Measurements from ENCODE around the gene RAB42.
A peak's percentile ranks its signal among the peaks of the same experiment; 100 is the strongest.
"Not testable (repeated sequence)": the region's sequence is repeated elsewhere in the genome, so short reads cannot be mapped to it uniquely, and the experiment has no call there.

The RAB42 gene, protein sequence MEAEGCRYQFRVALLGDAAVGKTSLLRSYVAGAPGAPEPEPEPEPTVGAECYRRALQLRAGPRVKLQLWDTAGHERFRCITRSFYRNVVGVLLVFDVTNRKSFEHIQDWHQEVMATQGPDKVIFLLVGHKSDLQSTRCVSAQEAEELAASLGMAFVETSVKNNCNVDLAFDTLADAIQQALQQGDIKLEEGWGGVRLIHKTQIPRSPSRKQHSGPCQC

DNA sequence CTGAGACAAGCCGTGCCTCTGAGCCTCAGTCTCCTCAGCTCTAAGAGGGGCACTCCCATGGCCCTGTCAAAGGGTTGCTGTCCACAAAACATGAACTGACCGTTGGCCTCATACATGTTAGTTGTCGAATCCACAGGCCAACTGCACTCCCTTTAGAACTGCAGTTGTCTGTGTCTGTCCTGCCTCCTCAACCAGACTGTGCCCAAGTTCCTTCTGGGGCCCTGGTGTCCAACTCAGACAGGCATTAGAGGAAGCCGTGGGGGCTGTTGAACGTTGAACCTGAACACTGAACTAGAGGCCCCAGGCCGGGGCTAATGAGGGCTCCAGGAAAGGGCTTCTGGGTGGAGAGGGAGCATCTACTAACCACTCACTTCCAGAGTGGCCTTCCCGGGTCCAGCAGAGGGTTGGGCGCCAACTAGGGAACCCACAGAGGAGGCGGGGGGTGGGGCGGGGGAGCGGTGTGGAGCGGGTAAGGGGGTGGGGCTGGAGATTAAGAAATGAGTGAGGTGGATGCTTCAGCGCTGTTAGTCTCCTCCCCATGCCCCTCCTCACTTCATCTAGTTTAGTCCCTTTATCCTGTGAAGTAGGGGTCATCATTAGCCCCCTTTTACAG is at the start of gene RAB42:
TSS of gene RAB42 (plus strand) at position 558 of the 613 bp plus-strand sequence. CDS start 247 bp downstream, outside the sequence.
- H3K4me1 ChIP-seq (ENCODE audit: control insufficient read depth, insufficient read depth, low read length), result no peaks in the 10 kb centered on the region
- H3K27me3 ChIP-seq (ENCODE audit: control insufficient read depth, insufficient read depth, low read length), result no peaks in the 10 kb centered on the region
- H3K9ac ChIP-seq (ENCODE audit: low read length), result no peak within 1 kb of the TSS
- H3K4me3 ChIP-seq (ENCODE audit: low read length), result peak within 1 kb of the TSS; percentile 68
- H3K27ac ChIP-seq (ENCODE audit: low read depth, low read length), result no peak within 1 kb of the TSS
- no peaks in the 10 kb centered on the region for H3K36me3 ChIP-seq (ENCODE audit: control insufficient read depth, insufficient read depth, low read length)

DNA sequence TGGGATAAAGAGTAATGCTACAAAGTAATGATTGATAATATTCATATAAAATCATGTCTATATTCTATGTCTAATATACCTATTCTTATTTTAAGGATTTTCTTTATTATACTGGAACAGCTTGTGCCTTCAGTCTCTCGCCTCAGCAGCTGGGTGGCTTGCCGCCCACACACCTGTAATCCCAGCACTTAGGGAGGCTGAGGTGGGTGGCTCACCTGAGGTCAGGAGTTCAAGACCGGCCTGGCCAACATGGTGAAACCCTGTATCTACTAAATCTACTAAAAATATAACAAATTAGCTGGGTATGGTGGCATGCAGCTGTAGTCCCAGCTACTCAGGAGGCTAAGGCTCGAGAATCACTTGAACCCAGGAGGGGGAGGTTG is 46.8 kb upstream of the RAB42 start:
- Histone ChIP-seq H3K9ac (ENCODE audit: low read length) (no peak overlapping the region), H3K27me3 (ENCODE audit: control insufficient read depth, insufficient read depth, low read length) (no peaks in the 10 kb centered on the region), H3K4me1 (ENCODE audit: control insufficient read depth, insufficient read depth, low read length) (no peaks in the 10 kb centered on the region), H3K36me3 (ENCODE audit: control insufficient read depth, insufficient read depth, low read length) (no peaks in the 10 kb centered on the region), H3K4me3 (ENCODE audit: low read length) (no peak overlapping the region), H3K27ac (ENCODE audit: low read depth, low read length) (no peak overlapping the region)

DNA sequence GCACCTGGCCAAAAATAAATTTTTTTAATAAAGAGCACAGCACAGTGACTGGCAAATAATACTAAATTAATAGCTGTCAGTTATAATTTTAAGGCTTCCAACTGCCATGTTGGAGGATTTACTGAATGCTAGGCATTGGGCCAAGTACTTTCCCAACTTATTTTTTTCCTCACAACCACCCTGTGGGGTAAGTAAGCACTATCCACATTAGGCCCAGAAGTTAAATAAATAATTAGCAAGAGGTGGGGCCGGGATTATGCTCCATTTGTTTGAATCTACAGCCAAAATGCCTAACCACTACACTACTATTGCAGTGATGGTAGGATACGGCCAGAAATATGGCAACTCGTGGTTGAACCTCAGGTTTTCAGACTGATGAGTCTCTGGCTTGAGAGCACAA is 43.7 kb upstream of the RAB42 start:
- Histone ChIP-seq H3K4me3 (ENCODE audit: low read length) (no peak overlapping the region), H3K27ac (ENCODE audit: low read depth, low read length) (no peak overlapping the region), H3K36me3 (ENCODE audit: control insufficient read depth, insufficient read depth, low read length) (no peaks in the 10 kb centered on the region), H3K27me3 (ENCODE audit: control insufficient read depth, insufficient read depth, low read length) (no peaks in the 10 kb centered on the region), H3K9ac (ENCODE audit: low read length) (no peak overlapping the region), H3K4me1 (ENCODE audit: control insufficient read depth, insufficient read depth, low read length) (no peaks in the 10 kb centered on the region)

DNA sequence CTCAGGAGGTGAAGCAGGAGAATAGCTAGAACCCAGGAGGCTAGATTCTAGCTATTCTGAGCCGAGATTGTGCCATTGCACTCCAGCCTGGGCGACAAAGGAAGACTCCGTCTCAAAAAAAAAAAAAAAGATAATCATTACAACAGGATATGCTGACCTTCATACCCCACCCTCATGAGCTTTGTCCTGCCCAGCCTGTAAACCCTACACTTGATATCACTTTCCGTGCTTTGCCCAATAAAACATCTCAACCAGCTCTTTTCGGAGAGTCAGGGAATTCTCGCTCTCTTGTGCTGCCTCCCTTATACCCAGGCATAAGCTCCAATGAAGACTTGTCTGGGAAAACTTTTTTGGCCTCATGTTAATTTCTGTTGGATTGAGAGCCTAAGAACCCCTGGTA is 40.7 kb upstream of the RAB42 start:
- Histone ChIP-seq H3K36me3 (ENCODE audit: control insufficient read depth, insufficient read depth, low read length) (no peaks in the 10 kb centered on the region), H3K4me1 (ENCODE audit: control insufficient read depth, insufficient read depth, low read length) (no peaks in the 10 kb centered on the region), H3K9ac (ENCODE audit: low read length) (no peak overlapping the region), H3K27me3 (ENCODE audit: control insufficient read depth, insufficient read depth, low read length) (no peaks in the 10 kb centered on the region), H3K27ac (ENCODE audit: low read depth, low read length) (no peak overlapping the region), H3K4me3 (ENCODE audit: low read length) (no peak overlapping the region)

DNA sequence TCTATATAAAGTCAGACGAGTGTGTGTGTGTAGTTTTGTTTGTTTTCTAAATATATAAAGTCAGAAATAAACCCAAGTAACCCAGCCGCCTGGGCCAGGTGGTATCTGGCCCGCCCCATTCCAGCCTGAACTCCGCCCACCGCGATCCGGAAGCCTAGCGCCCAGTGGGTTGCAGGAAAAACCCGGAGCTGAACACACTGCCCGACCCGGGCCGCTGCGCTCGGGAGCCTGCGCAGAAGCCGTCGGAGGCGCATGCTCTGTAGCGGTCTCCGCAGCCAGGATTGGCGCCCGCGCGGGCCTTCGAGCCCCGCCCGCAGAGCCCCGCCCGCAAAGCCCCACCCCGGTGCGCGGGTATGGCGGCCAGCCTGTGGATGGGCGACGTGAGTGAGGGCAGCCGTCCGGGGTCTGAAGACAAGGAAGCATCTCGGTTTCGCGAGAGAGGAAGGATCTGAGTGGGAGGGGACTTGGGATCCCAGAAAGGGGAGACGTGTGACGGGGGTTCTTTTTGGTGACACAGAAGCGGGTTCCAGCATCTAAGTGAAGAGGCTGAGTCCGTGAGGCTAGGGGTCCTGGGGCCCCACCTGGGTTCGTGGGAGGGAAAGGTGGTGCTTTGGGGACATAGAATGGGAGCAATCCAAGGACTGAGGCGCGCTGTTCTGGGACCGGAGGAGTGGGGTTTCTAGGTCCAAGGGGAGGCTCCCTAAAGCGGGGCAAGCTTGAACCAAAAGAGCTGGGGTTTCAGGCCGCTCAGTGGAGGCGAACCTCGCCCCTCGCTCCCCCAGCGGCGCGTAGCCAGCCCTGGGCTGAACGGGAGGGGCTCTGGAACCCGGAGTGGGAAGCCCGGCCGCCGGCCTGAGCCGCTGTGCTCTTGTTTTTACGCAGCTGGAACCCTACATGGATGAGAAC is 39.1 kb upstream of the RAB42 start, which contains the start of gene TRNAU1AP:
TSS of gene TRNAU1AP (plus strand) at position 328 of the 906 bp plus-strand sequence. CDS start at position 354, 26 bp downstream.
- no peaks in the 10 kb centered on the region for H3K36me3 ChIP-seq (ENCODE audit: control insufficient read depth, insufficient read depth, low read length)
- H3K9ac ChIP-seq (ENCODE audit: low read length), result peak within 1 kb of the TSS; percentile 63
- peak within 1 kb of the TSS; percentile 94 for H3K4me3 ChIP-seq (ENCODE audit: low read length)
- H3K27me3 ChIP-seq (ENCODE audit: control insufficient read depth, insufficient read depth, low read length), result no peaks in the 10 kb centered on the region
- H3K4me1 ChIP-seq (ENCODE audit: control insufficient read depth, insufficient read depth, low read length), result no peaks in the 10 kb centered on the region
- H3K27ac ChIP-seq (ENCODE audit: low read depth, low read length), result peak within 1 kb of the TSS; percentile 84

GRCh38 chr1:28560886-28561285 is 31.2 kb upstream of the RAB42 start:
- Histone ChIP-seq H3K27ac (ENCODE audit: low read depth, low read length) (no peak overlapping the region), H3K27me3 (ENCODE audit: control insufficient read depth, insufficient read depth, low read length) (no peaks in the 10 kb centered on the region), H3K36me3 (ENCODE audit: control insufficient read depth, insufficient read depth, low read length) (peaks cover 19% of the 10 kb centered on the region), H3K4me3 (ENCODE audit: low read length) (no peak overlapping the region), H3K4me1 (ENCODE audit: control insufficient read depth, insufficient read depth, low read length) (no peaks in the 10 kb centered on the region), H3K9ac (ENCODE audit: low read length) (no peak overlapping the region)

DNA sequence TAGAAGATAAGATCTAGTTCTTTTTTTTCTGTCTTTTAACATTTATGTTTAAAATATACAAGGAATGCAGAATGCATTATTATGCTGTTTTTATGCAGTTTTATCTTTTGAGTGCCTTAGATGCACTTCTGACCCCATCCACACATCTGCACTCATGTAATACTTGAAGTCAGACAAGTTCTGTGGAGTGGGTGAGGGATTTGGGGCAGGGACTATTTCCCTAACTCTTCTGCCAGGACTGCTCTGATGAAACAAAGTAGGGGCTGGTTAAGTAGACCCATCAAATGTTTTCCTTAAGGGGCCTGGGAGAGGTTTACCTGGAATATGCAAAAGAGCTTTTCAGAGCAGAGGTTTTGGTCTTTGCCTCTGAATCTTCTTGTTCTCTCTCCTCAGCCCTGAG is 27.8 kb upstream of the RAB42 start:
- H3K27me3 ChIP-seq (ENCODE audit: control insufficient read depth, insufficient read depth, low read length), result no peaks in the 10 kb centered on the region
- no peak overlapping the region for H3K9ac ChIP-seq (ENCODE audit: low read length)
- no peaks in the 10 kb centered on the region for H3K4me1 ChIP-seq (ENCODE audit: control insufficient read depth, insufficient read depth, low read length)
- peaks cover 23% of the 10 kb centered on the region for H3K36me3 ChIP-seq (ENCODE audit: control insufficient read depth, insufficient read depth, low read length)
- no peak overlapping the region for H3K4me3 ChIP-seq (ENCODE audit: low read length)
- no peak overlapping the region for H3K27ac ChIP-seq (ENCODE audit: low read depth, low read length)

DNA sequence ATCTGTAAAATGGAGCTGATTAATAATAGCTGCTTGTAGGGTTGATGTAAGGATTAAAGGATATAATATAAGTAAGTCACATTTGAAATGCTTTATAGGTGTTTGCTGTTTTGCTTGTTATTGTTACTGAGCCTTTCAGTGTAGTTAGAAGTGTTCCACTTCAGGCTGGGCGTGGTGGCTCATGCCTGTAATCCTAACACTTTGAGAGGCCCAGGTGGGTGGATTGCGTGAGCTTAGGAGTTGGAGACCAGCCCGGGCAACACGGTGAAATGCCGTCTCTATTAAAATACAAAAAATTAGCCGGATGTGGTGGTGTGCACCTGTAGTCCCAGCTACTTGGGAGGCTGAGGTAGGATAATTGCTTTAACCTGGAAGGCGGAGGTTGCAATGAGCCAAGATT is 27.0 kb upstream of the RAB42 start:
- Histone ChIP-seq H3K9ac (ENCODE audit: low read length) (no peak overlapping the region), H3K4me1 (ENCODE audit: control insufficient read depth, insufficient read depth, low read length) (no peaks in the 10 kb centered on the region), H3K36me3 (ENCODE audit: control insufficient read depth, insufficient read depth, low read length) (peaks cover 24% of the 10 kb centered on the region), H3K27me3 (ENCODE audit: control insufficient read depth, insufficient read depth, low read length) (no peaks in the 10 kb centered on the region), H3K4me3 (ENCODE audit: low read length) (no peak overlapping the region), H3K27ac (ENCODE audit: low read depth, low read length) (no peak overlapping the region)

DNA sequence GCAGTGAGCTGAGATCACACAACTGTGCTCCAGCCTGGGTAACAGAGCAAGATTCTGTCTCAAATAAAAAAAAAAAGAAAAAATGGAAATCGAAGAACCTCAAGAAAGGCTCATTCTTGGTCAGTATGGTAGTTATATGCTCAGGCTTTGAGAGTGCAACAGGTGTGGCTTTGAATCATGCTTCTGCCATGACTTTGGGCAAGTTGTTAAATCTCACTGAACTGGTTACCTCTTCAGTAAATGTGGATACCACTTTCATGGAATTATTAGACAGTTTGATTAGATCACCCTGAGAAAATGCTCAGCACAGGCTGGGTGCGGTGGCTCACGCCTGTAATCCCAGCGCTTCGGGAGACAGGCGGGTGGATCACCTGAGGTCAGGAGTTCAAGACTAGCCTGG is 26.3 kb upstream of the RAB42 start:
- peaks cover 24% of the 10 kb centered on the region for H3K36me3 ChIP-seq (ENCODE audit: control insufficient read depth, insufficient read depth, low read length)

DNA sequence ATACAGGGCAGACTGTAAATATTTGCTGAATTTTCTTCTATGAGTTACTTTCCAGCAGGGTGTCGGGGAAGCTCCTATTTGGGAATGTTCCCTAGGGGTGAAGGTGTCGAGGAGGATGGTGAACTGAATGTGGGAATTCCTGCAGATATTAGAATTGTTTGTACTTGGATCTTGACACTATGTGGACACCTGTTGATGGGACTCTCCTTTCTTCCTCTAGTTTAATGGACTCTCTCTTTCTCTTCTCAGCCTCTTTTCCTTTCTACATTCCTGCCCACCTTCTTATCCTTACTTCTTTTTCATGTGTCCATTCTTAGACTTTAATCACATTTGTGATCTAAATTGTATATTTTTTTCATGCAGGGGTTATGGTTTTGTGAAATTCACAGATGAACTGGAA is 25.1 kb upstream of the RAB42 start:
- no peak overlapping the region for H3K27ac ChIP-seq (ENCODE audit: low read depth, low read length)
- H3K4me3 ChIP-seq (ENCODE audit: low read length), result no peak overlapping the region
- H3K36me3 ChIP-seq (ENCODE audit: control insufficient read depth, insufficient read depth, low read length), result peaks cover 23% of the 10 kb centered on the region
- H3K4me1 ChIP-seq (ENCODE audit: control insufficient read depth, insufficient read depth, low read length), result no peaks in the 10 kb centered on the region
- no peak overlapping the region for H3K9ac ChIP-seq (ENCODE audit: low read length)
- no peaks in the 10 kb centered on the region for H3K27me3 ChIP-seq (ENCODE audit: control insufficient read depth, insufficient read depth, low read length)

More for the DNA sequence above, 26.3 kb upstream of the RAB42 start:
- Histone ChIP-seq H3K27ac (ENCODE audit: low read depth, low read length) (no peak overlapping the region), H3K27me3 (ENCODE audit: control insufficient read depth, insufficient read depth, low read length) (no peaks in the 10 kb centered on the region), H3K4me3 (ENCODE audit: low read length) (no peak overlapping the region), H3K4me1 (ENCODE audit: control insufficient read depth, insufficient read depth, low read length) (no peaks in the 10 kb centered on the region), H3K9ac (ENCODE audit: low read length) (no peak overlapping the region)

DNA sequence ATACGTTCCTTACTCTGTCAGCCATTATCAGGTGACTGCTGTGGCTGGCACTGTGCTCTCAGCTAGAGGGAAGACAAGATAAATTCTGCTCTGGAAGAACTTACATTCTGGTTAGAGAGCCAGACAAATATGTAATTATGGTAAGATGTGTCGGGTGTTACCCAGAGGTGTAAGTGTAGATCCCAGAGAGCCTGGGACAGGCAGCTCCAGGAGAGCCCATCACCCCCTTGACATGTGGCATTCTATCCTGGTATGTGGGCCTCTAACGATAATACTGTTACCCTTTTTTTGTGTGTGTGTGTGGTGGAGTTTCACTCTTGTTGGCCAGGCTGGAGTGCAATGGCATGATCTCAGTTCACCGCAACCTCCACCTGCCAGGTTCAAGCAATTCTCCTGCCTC is 20.2 kb upstream of the RAB42 start:
- H3K36me3 ChIP-seq (ENCODE audit: control insufficient read depth, insufficient read depth, low read length), result peaks cover 21% of the 10 kb centered on the region
- H3K4me1 ChIP-seq (ENCODE audit: control insufficient read depth, insufficient read depth, low read length), result no peaks in the 10 kb centered on the region
- no peaks in the 10 kb centered on the region for H3K27me3 ChIP-seq (ENCODE audit: control insufficient read depth, insufficient read depth, low read length)
- H3K4me3 ChIP-seq (ENCODE audit: low read length), result no peak overlapping the region
- no peak overlapping the region for H3K9ac ChIP-seq (ENCODE audit: low read length)
- no peak overlapping the region for H3K27ac ChIP-seq (ENCODE audit: low read depth, low read length)

DNA sequence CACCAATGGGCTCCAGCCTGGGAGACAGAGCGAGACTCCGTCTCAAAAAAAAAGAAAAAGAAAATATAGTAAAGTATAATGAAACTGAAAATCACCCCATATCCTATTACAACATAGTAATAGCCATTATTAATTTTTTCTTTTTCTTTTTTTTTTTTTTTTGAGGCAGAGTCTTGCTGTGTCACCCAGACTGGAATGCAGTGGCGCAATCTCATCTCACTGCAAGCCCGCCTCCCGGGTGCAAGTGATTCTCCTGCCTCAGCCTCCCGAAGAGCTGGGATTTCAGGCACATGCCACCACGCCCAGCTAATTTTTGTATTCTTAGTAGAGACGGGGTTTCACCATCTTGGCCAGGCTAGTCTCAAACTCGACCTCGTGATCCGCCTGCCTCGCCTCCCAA is 19.2 kb upstream of the RAB42 start:
- H3K9ac ChIP-seq (ENCODE audit: low read length); H3K4me3 ChIP-seq (ENCODE audit: low read length); H3K4me1 ChIP-seq (ENCODE audit: control insufficient read depth, insufficient read depth, low read length); H3K27ac ChIP-seq (ENCODE audit: low read depth, low read length); H3K27me3 ChIP-seq (ENCODE audit: control insufficient read depth, insufficient read depth, low read length): not testable (repeated sequence)
- peaks cover 28% of the 10 kb centered on the region for H3K36me3 ChIP-seq (ENCODE audit: control insufficient read depth, insufficient read depth, low read length)

All from rectal smooth muscle tissue (tissue), 1 donor.